Trophoblast cell (in vitro differentiated cells and primary cell): ENCODE data around the gene ZNF429.
"Not testable (repeated sequence)": the region's sequence is repeated elsewhere in the genome, so short reads cannot be mapped to it uniquely, and the experiment has no call there.

Experiments
- DNase-seq, 2 donors: peaks; one replicate each; pipeline ENCODE4 v3.0.0-alpha.2; 2016
- H2AFZ ChIP-seq: 2 replicates; pipeline ENCODE4 v1.6.1; 2013; ENCODE audit warnings: low read length, moderate library complexity, mild to moderate bottlenecking; ENCODE audit not compliant: insufficient read depth, poor library complexity
- H2AK5ac ChIP-seq: 2 replicates; pipeline ENCODE4 v1.6.1; 2013; ENCODE audit warnings: mild to moderate bottlenecking, low read length
- H2BK120ac ChIP-seq: 2 replicates; pipeline ENCODE4 v1.6.1; 2013; ENCODE audit warnings: low read length, mild to moderate bottlenecking, moderate library complexity; ENCODE audit not compliant: insufficient read depth, poor library complexity
- H2BK12ac ChIP-seq: 2 replicates; pipeline ENCODE4 v1.6.1; 2013; ENCODE audit warnings: mild to moderate bottlenecking, low read length, moderate library complexity
- H2BK5ac ChIP-seq: 2 replicates; pipeline ENCODE4 v1.6.1; 2013; ENCODE audit warnings: low read length, low read depth, moderate library complexity, mild to moderate bottlenecking; ENCODE audit not compliant: poor library complexity
- H3K14ac ChIP-seq: 2 replicates; pipeline ENCODE4 v1.6.1; 2013; ENCODE audit warnings: mild to moderate bottlenecking, low read length
- H3K18ac ChIP-seq: 2 replicates; pipeline ENCODE4 v1.6.1; 2013; ENCODE audit warnings: mild to moderate bottlenecking, low read length
- H3K23ac ChIP-seq: 2 replicates; pipeline ENCODE4 v1.6.1; 2013; ENCODE audit warnings: low read length
- H3K27ac ChIP-seq: 2 replicates; pipeline ENCODE4 v1.5.1; 2013; ENCODE audit warnings: low read depth, mild to moderate bottlenecking, inconsistent platforms, low read length, moderate library complexity
- H3K27me3 ChIP-seq: 2 replicates; pipeline ENCODE4 v1.6.1; 2013; ENCODE audit warnings: inconsistent platforms, mild to moderate bottlenecking, low read length, moderate library complexity; ENCODE audit not compliant: insufficient read depth
- H3K36me3 ChIP-seq, 2 experiments: 1 replicate in 1 of 2; 2 replicates in 1 of 2; pipeline ENCODE4 v1.6.1; 2013; ENCODE audit warnings: low read length in 2 of 2, mild to moderate bottlenecking in 2 of 2, moderate library complexity in 1 of 2; ENCODE audit not compliant: insufficient read depth in 2 of 2, control insufficient read depth in 1 of 2
- H3K4ac ChIP-seq: 2 replicates; pipeline ENCODE4 v1.6.1; 2013; ENCODE audit warnings: low read depth, mild to moderate bottlenecking, low read length, moderate library complexity
- H3K4me1 ChIP-seq, 2 experiments: 1 replicate in 1 of 2; 2 replicates in 1 of 2; pipeline ENCODE4 v1.6.1; 2013; ENCODE audit warnings: low read length in 2 of 2, mild to moderate bottlenecking in 2 of 2, moderate library complexity in 1 of 2; ENCODE audit not compliant: insufficient read depth in 2 of 2, control insufficient read depth in 1 of 2
- H3K4me2 ChIP-seq: 2 replicates; pipeline ENCODE4 v1.6.1; 2013; ENCODE audit warnings: inconsistent platforms, mild to moderate bottlenecking, low read length, moderate library complexity
- H3K4me3 ChIP-seq: 2 replicates; pipeline ENCODE4 v1.5.1; 2013; ENCODE audit warnings: mild to moderate bottlenecking, low read depth, low read length, inconsistent platforms
- H3K79me1 ChIP-seq: one replicate; pipeline ENCODE4 v1.6.1; 2013; ENCODE audit warnings: low read length
- H3K79me2 ChIP-seq: 2 replicates; pipeline ENCODE4 v1.6.1; 2013; ENCODE audit warnings: low read length, mild to moderate bottlenecking; ENCODE audit not compliant: control insufficient read depth, insufficient read depth, poor library complexity
- H3K9ac ChIP-seq: 2 replicates; pipeline ENCODE4 v1.6.1; 2013; ENCODE audit warnings: mild to moderate bottlenecking, low read length
- H3K9me3 ChIP-seq: 2 replicates; pipeline ENCODE4 v1.6.1; 2013; ENCODE audit warnings: low read depth, mild to moderate bottlenecking, control low read depth, inconsistent platforms, low read length; ENCODE audit not compliant: insufficient read depth
- H4K12ac ChIP-seq: 2 replicates; pipeline ENCODE4 v1.6.1; 2013; ENCODE audit warnings: low read depth, mild to moderate bottlenecking, low read length, moderate library complexity
- H4K8ac ChIP-seq: 2 replicates; pipeline ENCODE4 v1.6.1; 2013; ENCODE audit warnings: low read depth, mild to moderate bottlenecking, low read length, moderate library complexity
- H4K91ac ChIP-seq: one replicate; pipeline ENCODE4 v1.6.1; 2013; ENCODE audit warnings: low read depth, mild to moderate bottlenecking, low read length, moderate library complexity
- WGBS: extraction: QIAGEN DNeasy Blood & Tissue Kit; methylation state at CpG from one replicate; pipeline ENCODE4 v1.1.7; 2013; ENCODE audit warnings: missing lambda C conversion rate; ENCODE audit not compliant: insufficient read length, insufficient coverage; ENCODE audit errors: extremely low coverage; 5-methylcytosine and 5-hydroxymethylcytosine counted together

Gene ZNF429

GRCh38 chr19:21512609-21513008 lies 7.2 kb downstream of the ZNF429 start:
- H3K9me3 ChIP-seq: not testable (repeated sequence)

DNA sequence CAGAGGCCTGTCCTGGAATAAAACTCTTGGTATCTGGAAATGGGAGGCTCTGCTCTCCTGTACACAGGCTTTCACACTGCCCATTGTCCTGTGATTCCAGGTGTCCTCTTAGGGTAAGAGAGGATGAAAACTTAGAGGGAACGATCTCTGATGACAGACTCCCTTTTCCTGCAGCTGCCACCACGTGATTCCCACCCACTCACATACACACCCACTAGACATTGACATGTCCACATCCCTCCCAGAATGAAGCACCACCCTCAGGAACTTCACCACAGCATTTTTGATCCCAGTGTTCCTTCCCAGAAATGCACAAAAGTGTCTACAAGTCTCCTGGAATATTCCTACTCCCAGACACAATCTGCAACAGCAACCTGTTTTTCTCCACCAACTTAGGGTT lies 8.2 kb downstream of the ZNF429 start:
- Histone ChIP-seq H3K9ac (no peak overlapping the region), H3K27ac (no peak overlapping the region), H3K4me2 (no peak overlapping the region), H3K27me3 (no peaks in the 10 kb centered on the region), H4K12ac (no peak overlapping the region), H2BK12ac (no peak overlapping the region), H2AFZ (no peak overlapping the region), H3K4ac (no peak overlapping the region), H3K14ac (no peak overlapping the region), H3K18ac (no peak overlapping the region), H3K4me1 (no peaks in the 10 kb centered on the region), H2BK120ac (no peak overlapping the region), H3K4me3 (no peak overlapping the region), H4K91ac (no peak overlapping the region), H3K9me3 (no peaks in the 10 kb centered on the region), H2BK5ac (no peak overlapping the region), H3K79me1 (no peaks in the 10 kb centered on the region), H3K23ac (no peak overlapping the region), H2AK5ac (no peak overlapping the region), H3K79me2 (no peaks in the 10 kb centered on the region), H3K36me3 (peaks cover 8 to 10% of the 10 kb centered on the region in 2 experiments), H4K8ac (no peak overlapping the region)
- WGBS: no CpG with 5 or more reads among the region's 2 CpGs
- DNase-seq: no peak

More at GRCh38 chr19:21512609-21513008, 7.2 kb downstream of the ZNF429 start:
- H4K91ac ChIP-seq, H3K9ac ChIP-seq, DNase-seq, H3K4me1 ChIP-seq, H3K79me1 ChIP-seq, H2BK5ac ChIP-seq, H4K12ac ChIP-seq, H3K4me3 ChIP-seq, H4K8ac ChIP-seq, H2AK5ac ChIP-seq, H3K27ac ChIP-seq, H3K18ac ChIP-seq, H3K14ac ChIP-seq, H3K36me3 ChIP-seq, H3K23ac ChIP-seq, H3K4me2 ChIP-seq, H2BK12ac ChIP-seq, H2AFZ ChIP-seq, H3K27me3 ChIP-seq, H3K4ac ChIP-seq, H2BK120ac ChIP-seq, H3K79me2 ChIP-seq: not testable (repeated sequence)
- WGBS: no CpG with 5 or more reads among the region's 7 CpGs

DNA sequence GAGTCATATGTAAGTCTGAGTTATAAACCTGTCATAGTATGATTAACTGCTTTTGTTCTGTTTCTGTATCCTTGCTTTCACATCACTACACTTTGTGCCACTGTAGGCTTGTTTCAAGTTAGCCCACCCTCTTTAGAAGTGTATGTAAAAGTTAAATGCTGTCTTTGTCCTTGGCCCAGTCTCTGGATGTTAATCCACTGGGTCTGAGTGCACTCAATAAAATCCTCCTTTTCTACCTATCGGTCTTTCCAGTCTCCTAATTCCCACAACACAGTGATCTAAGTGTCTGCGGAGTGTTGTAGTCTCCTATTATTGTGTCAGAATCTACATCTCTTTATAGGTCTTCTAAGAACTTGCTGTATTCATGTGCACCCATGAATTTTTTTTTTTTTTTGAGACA lies 14.1 kb downstream of the ZNF429 start:
- Histone ChIP-seq H3K14ac (no peak overlapping the region), H4K8ac (no peak overlapping the region), H3K79me2 (no peaks in the 10 kb centered on the region), H3K27me3 (no peaks in the 10 kb centered on the region), H2BK120ac (no peak overlapping the region), H3K9me3 (peaks cover 6% of the 10 kb centered on the region), H3K4ac (no peak overlapping the region), H3K9ac (no peak overlapping the region), H2BK12ac (no peak overlapping the region), H3K79me1 (no peaks in the 10 kb centered on the region), H3K18ac (no peak overlapping the region), H2BK5ac (no peak overlapping the region), H2AK5ac (no peak overlapping the region), H4K91ac (no peak overlapping the region), H2AFZ (no peak overlapping the region), H4K12ac (no peak overlapping the region), H3K27ac (no peak overlapping the region), H3K4me1 (no peaks in the 10 kb centered on the region), H3K4me2 (no peak overlapping the region), H3K36me3 (peaks cover 14 to 21% of the 10 kb centered on the region in 2 experiments), H3K4me3 (no peak overlapping the region), H3K23ac (no peak overlapping the region)
- no peak for DNase-seq
- no CpG with 5 or more reads among the region's 2 CpGs for WGBS

DNA sequence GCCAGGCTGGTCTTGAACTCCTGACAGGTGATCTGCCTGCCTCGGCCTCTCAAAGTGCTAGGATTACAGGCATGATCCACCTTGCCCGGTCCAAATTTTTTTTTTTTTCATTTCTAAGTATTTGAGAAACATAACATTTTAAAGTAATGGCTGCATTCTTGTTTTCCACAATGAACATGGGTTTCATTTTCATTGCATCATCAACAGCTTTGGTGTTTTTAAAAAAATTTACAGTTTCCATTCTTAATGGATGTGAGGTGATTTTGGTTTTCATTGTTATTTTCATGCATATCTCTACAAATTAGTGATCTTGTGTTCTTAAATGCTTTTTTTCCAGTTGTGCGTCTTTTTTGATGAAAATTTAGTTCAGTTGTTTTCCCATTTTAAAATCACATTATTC lies 27.5 kb downstream of the ZNF429 start:
- H3K4me2 ChIP-seq: no peak overlapping the region
- H2AK5ac ChIP-seq: no peak overlapping the region
- H4K91ac ChIP-seq: no peak overlapping the region
- peaks cover 2% of the 10 kb centered on the region for H3K9me3 ChIP-seq
- no CpG with 5 or more reads among the region's 3 CpGs for WGBS
- no peak for DNase-seq
- no peak overlapping the region for H3K4me3 ChIP-seq
- H3K9ac ChIP-seq: no peak overlapping the region
- H3K18ac ChIP-seq: no peak overlapping the region
- no peaks in the 10 kb centered on the region for H3K27me3 ChIP-seq
- H3K79me1 ChIP-seq: no peaks in the 10 kb centered on the region
- no peak overlapping the region for H4K8ac ChIP-seq
- no peak overlapping the region for H3K23ac ChIP-seq
- H2BK120ac ChIP-seq: no peak overlapping the region
- H4K12ac ChIP-seq: no peak overlapping the region
- H2BK12ac ChIP-seq: no peak overlapping the region
- no peaks in the 10 kb centered on the region for H3K4me1 ChIP-seq
- no peak overlapping the region for H3K27ac ChIP-seq
- H3K4ac ChIP-seq: no peak overlapping the region
- no peaks in the 10 kb centered on the region for H3K79me2 ChIP-seq
- no peak overlapping the region for H2BK5ac ChIP-seq
- H2AFZ ChIP-seq: no peak overlapping the region
- H3K36me3 ChIP-seq: peaks cover 17 to 18% of the 10 kb centered on the region in 2 experiments
- H3K14ac ChIP-seq: no peak overlapping the region
